K562 (cell line): ENCODE results near the gene STXBP6. TPM values are rescaled to one million over a fixed set of nuclear protein-coding genes. Genes with fewer than 3 reads are reported as not detected.

Experiments used
- ATAC-seq: fragments of 200-7000 bp; cut with Tn5 transposase; 3 replicates; pipeline ENCODE4 v1.9.1; 2020; ENCODE audit warnings: moderate library complexity
- BruUV-seq: library from RNA; stranded (reverse); fragments of 400-500 nt; replicated peaks from 2 replicates; lab custom pipeline; 2021; lab: Mats Ljungman, UMichigan
- CTCF ChIA-PET: fragments of 300-600 bp; formaldehyde crosslinking; extraction: SDS; loops from one replicate; lab custom pipeline; 2021; ENCODE audit warnings: low intra/inter-chr PET ratio; lab: Yijun Ruan, JAX
- POLR2A ChIA-PET: fragments of 300-600, 350-650 bp; sonication (Branson Sonifier 250); formaldehyde crosslinking; extraction: SDS; loops from one replicate; lab custom pipeline; 2021; ENCODE audit warnings: antibody characterized with exemption, inconsistent platforms; lab: Yijun Ruan, JAX
- DNase-seq, 4 experiments: peaks; one replicate each; pipeline versions ENCODE4 v3.0.0 to v3.0.0-alpha.2; 2011 to 2018; ENCODE audit warnings: low spot score in 3 of 4, mixed read lengths in 3 of 4; ENCODE audit errors: extremely low read depth in 1 of 4
- FAIRE-seq: peaks from 2 replicates; lab custom pipeline; 2011; peaks lifted over from hg19 to GRCh38; lab: Jason Lieb, UNC
- H2AFZ ChIP-seq: 2 replicates; pipeline ENCODE4 v1.6.0; 2011; ENCODE audit warnings: low read depth, low read length, control low read depth, inconsistent platforms
- H3K27ac ChIP-seq: fragments of 200-600 bp; 3 replicates; pipeline ENCODE4 v1.8.0; 2011; ENCODE audit warnings: low read depth, mild to moderate bottlenecking, control low read depth, inconsistent platforms, low read length, moderate library complexity, mixed read lengths; ENCODE audit errors: extremely low read depth
- H3K27me3 ChIP-seq, 2 experiments: fragments of 300-600 bp in 1 of 2; 2 replicates in 1 of 2; 3 replicates in 1 of 2; pipeline versions ENCODE4 v1.6.0 to v1.8.0; 2011; ENCODE audit warnings: inconsistent platforms in 2 of 2, low read length in 2 of 2, mild to moderate bottlenecking in 1 of 2, mixed read lengths in 1 of 2, moderate library complexity in 1 of 2; ENCODE audit not compliant: control insufficient read depth in 2 of 2, insufficient read depth in 2 of 2
- H3K36me3 ChIP-seq: fragments of 300-600 bp; 3 replicates; pipeline ENCODE4 v1.8.0; 2011; ENCODE audit warnings: mild to moderate bottlenecking, low read length, inconsistent platforms; ENCODE audit not compliant: control insufficient read depth, insufficient read depth
- H3K4me1 ChIP-seq, 2 experiments: fragments of 200-600 bp in 1 of 2; replicated peaks in 1 of 2; 2 replicates in 1 of 2; 3 replicates in 1 of 2; pipeline versions ENCODE4 v1.5.1 to v1.8.0; 2011; ENCODE audit warnings: inconsistent platforms in 2 of 2, low read length in 2 of 2, mild to moderate bottlenecking in 1 of 2, mixed read lengths in 1 of 2, moderate library complexity in 1 of 2; ENCODE audit not compliant: control insufficient read depth in 2 of 2, insufficient read depth in 2 of 2
- H3K4me2 ChIP-seq: 2 replicates; pipeline ENCODE4 v1.6.1; 2011; ENCODE audit warnings: low read length, control low read depth, inconsistent platforms, mixed read lengths; ENCODE audit not compliant: insufficient read depth
- H3K4me3 ChIP-seq: fragments of 200-600 bp; sonication (generic), shearing (Covaris generic); 2 replicates; pipeline ENCODE4 v1.5.1; 2016; ENCODE audit warnings: control low read depth, inconsistent platforms
- H3K79me2 ChIP-seq: fragments of 200-600 bp; 3 replicates; pipeline ENCODE4 v1.8.0; 2011; ENCODE audit warnings: low read length, inconsistent platforms; ENCODE audit not compliant: control insufficient read depth, insufficient read depth
- H3K9ac ChIP-seq, 2 experiments: 2 replicates each; pipeline versions ENCODE4 v1.6.0 to v1.6.1; 2011; ENCODE audit warnings: low read depth in 2 of 2, low read length in 2 of 2, control low read depth in 1 of 2, inconsistent platforms in 1 of 2, mild to moderate bottlenecking in 1 of 2, mixed read lengths in 1 of 2; ENCODE audit not compliant: insufficient read depth in 1 of 2
- H3K9me1 ChIP-seq: one replicate; pipeline ENCODE4 v1.6.0; 2011; ENCODE audit warnings: inconsistent platforms, mild to moderate bottlenecking, low read length, moderate library complexity; ENCODE audit not compliant: control insufficient read depth, insufficient read depth
- H3K9me3 ChIP-seq: replicated peaks from 2 replicates; pipeline ENCODE4 v1.5.1; 2011; ENCODE audit warnings: low read depth, low read length, inconsistent platforms; ENCODE audit not compliant: control insufficient read depth, insufficient read depth
- H4K20me1 ChIP-seq: replicated peaks from 2 replicates; pipeline ENCODE4 v1.6.1; 2011; ENCODE audit warnings: low read length, inconsistent platforms, mixed read lengths; ENCODE audit not compliant: control insufficient read depth, insufficient read depth
- ADNP ChIP-seq: fragments of 200-800 bp; sonication (Bioruptor generic); IDR thresholded peaks from 2 replicates; pipeline ENCODE4 v1.6.1; 2016; ENCODE audit warnings: missing genetic modification characterization, missing compliant biosample characterization
- ATF7 ChIP-seq: fragments of 450-650 bp; IDR thresholded peaks from 2 replicates; pipeline ENCODE4 v1.7.1; 2014; ENCODE audit warnings: mild to moderate bottlenecking, moderate library complexity
- BCOR ChIP-seq: fragments of 450-650 bp; IDR thresholded peaks from 2 replicates; pipeline ENCODE4 v1.6.1; 2016
- HMG20B ChIP-seq: fragments of 250-450 bp; sonication (Bioruptor Pico); IDR thresholded peaks from 2 replicates; pipeline ENCODE4 v1.5.0; 2021; ENCODE audit warnings: mild to moderate bottlenecking
- MCM3 ChIP-seq: fragments of 450-650 bp; IDR thresholded peaks from 2 replicates; pipeline ENCODE4 v1.6.1; 2016
- MCM7 ChIP-seq, 2 experiments: fragments of 450-650 bp; IDR thresholded peaks; 2 replicates each; pipeline ENCODE4 v1.6.1; 2016 to 2018
- PRMT5 ChIP-seq: sonication (generic); formaldehyde crosslinking; IDR thresholded peaks from 2 replicates; pipeline ENCODE4 v1.5.0; 2020; ENCODE audit warnings: missing genetic modification reagents
- SMAD2 ChIP-seq: fragments of 150-350 bp; IDR thresholded peaks from 2 replicates; pipeline ENCODE4 v1.6.1; 2014; ENCODE audit warnings: low read depth, mild to moderate bottlenecking, low read length
- SMAD3 ChIP-seq: fragments of 450-650 bp; formaldehyde crosslinking; conservative IDR thresholded peaks from 2 replicates; pipeline ENCODE4 v1.4.0; 2020; ENCODE audit warnings: mild to moderate bottlenecking
- SMARCA4 ChIP-seq: fragments of 450-650 bp; IDR thresholded peaks from 2 replicates; pipeline ENCODE4 v1.6.1; 2016
- SNRNP70 ChIP-seq: fragments of 200-400 bp; formaldehyde crosslinking; optimal IDR thresholded peaks from 2 replicates; pipeline ENCODE3; 2017; ENCODE audit warnings: low read depth, low read length
- ZNF212 ChIP-seq: fragments of 450-650 bp; formaldehyde crosslinking; IDR thresholded peaks from 2 replicates; pipeline ENCODE4 v1.4.0; 2020; ENCODE audit warnings: mild to moderate bottlenecking
- ZNF695 ChIP-seq: fragments of 450-650 bp; formaldehyde crosslinking; IDR thresholded peaks from 2 replicates; pipeline ENCODE4 v1.4.0; 2020; ENCODE audit warnings: mild to moderate bottlenecking, moderate library complexity
- WGBS: fragments of 100-300 bp; shearing (Covaris generic); methylation state at CpG from one replicate; pipeline ENCODE4 v1.1.6; 2016; ENCODE audit warnings: low coverage, mixed read lengths; ENCODE audit not compliant: insufficient coverage; ENCODE audit errors: missing lambda C conversion rate; 5-methylcytosine and 5-hydroxymethylcytosine counted together
- in situ Hi-C: fragments of 300-500 bp; cut with MboI; formaldehyde crosslinking; loops from 4 replicates; pipeline ENCODE4 v1.15.0; 2018; ENCODE audit warnings: inconsistent platforms, mixed read lengths
- intact Hi-C: fragments of 100-400 bp; cut with micrococcal nuclease; formaldehyde crosslinking; loops from 2 replicates; pipeline ENCODE4 v1.14.2; 2022
- polyA plus RNA-seq, 8 experiments: library from polyadenylated mRNA; depleted of rRNA in 4 of 8; stranded (reverse) in 5 of 8; unstranded in 3 of 8; fragments of >200 nt; fragmentation: Nextera tagmentation in 2 of 8; fragmentation: Illumina TruSeq in 1 of 8; extraction: Ambion mirVana in 2 of 8; extraction: Trizol in 1 of 8; gene quantifications; 2 replicates each; pipeline versions ENCODE4 v1.2.1 to v1.2.3, GENCODE V29; 2011 to 2014; ENCODE audit warnings: inconsistent platforms in 1 of 8, missing spikeins in 1 of 8
- total RNA-seq, 7 experiments: library from RNA; depleted of rRNA in 6 of 7; stranded (reverse); fragments of >200 nt in 6 of 7; fragmentation: Illumina TruSeq in 2 of 7; extraction: Trizol in 2 of 7; gene quantifications; 2 replicates each; pipeline versions ENCODE4 v1.2.1 to v1.2.3, GENCODE V29; 2011 to 2021; ENCODE audit warnings: low replicate concordance in 1 of 7
- TF ChIP-seq, protein P1 (sequence below), 3 experiments: IDR thresholded peaks in 2 of 3; conservative IDR thresholded peaks in 1 of 3; 2 replicates each; pipeline ENCODE4 v1.5.1; 2011 to 2012; ENCODE audit warnings: low read length in 3 of 3, mild to moderate bottlenecking in 3 of 3, control low read depth in 2 of 3, improper control_type of control experiment in 1 of 3, inconsistent platforms in 1 of 3, low read depth in 1 of 3, mixed read lengths in 1 of 3, moderate library complexity in 1 of 3; ENCODE audit not compliant: insufficient read depth in 2 of 3
- TF ChIP-seq, protein P2 (sequence below): fragments of 450-650 bp; IDR thresholded peaks from 2 replicates; pipeline ENCODE4 v1.6.1; 2016; ENCODE audit warnings: low read depth

The STXBP6 gene
- total and polyA plus RNA-seq, 9 of the 15 experiments (the other 6 are each of a cell fraction or from before 2014, with no cell fraction given), result 0.27 to 0.89 (median 0.59) TPM

DNA sequence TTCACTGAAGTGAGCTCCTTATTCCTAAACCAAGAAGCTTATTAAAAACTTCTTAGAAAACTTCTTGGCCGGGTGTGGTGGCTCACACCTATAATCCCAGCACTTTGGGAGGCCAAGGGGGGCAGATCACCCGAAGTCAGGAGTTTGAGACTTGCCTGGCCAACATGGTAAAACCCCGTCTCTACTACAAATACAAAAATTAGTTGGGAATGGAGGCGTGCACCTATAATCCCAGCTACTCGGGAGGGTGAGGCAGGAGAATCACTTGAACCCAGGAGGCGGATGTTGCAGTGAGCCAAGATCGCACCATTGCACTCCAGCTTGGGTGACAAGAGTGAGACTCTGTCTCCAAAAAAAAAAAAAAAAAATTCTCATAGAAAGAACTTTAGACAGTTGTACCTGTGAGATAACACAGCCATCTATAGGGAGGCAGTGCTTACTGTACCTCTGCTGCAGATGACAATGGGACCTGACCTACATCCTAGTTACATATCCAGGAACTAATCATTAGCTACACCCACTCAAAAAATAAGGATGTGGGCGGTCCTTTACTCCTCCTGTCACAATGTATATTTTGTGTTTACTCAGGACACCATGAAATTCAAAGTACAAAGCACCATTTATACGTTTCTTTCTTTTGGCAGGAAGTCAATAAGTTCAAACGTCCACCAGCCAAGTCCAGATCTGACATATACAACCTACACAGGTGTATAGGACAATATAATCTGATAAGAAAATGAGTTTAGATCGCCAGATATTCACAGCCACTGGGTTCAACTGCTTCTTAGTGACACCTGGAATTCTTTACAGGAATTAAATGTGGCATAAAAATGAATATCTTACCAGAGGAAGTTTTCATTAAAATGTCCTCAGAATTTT is 14.9 kb downstream of the STXBP6 start:
- Histone ChIP-seq H3K79me2 (no peaks in the 10 kb centered on the region), H2AFZ (no peak overlapping the region), H3K27ac (no peak overlapping the region), H3K4me1 (no peaks in the 10 kb centered on the region; a peak in 1 of 5 replicates), H3K9me3 (no peaks in the 10 kb centered on the region), H3K9me1 (no peaks in the 10 kb centered on the region), H3K27me3 (no peaks in the 10 kb centered on the region), H3K4me3 (no peak overlapping the region), H3K4me2 (no peak overlapping the region), H3K36me3 (no peaks in the 10 kb centered on the region), H4K20me1 (no peaks in the 10 kb centered on the region), H3K9ac (no peak overlapping the region)
- WGBS, result 4% methylated on average over 10 of the region's 11 CpGs
- DNase-seq (no peak), FAIRE-seq (no peak), ATAC-seq (no peak)
- ChIA-PET POLR2A (no interaction called here), CTCF (no interaction called here)
- intact Hi-C loops, result no loop called here
- in situ Hi-C loops, result no loop called here
- no TSS peak for BruUV-seq
- TF ChIP-seq PRMT5 (CRISPR knock-in tag), result no peak
- no peak for TF ChIP-seq ADNP (tag)
- TF ChIP-seq SNRNP70, result no peak
- no peak for TF ChIP-seq SMARCA4
- no peak for TF ChIP-seq MCM7 (IDR thresholded peaks at IDR 0.05)
- TF ChIP-seq HMG20B (CRISPR knock-in tag), result no peak
- TF ChIP-seq ZNF212 (CRISPR knock-in tag), result no peak
- no peak for TF ChIP-seq SMAD3 (CRISPR knock-in tag)
- TF ChIP-seq SMAD2, result no peak
- no peak for TF ChIP-seq MCM3
- no peak for TF ChIP-seq BCOR
- TF ChIP-seq, protein P1, sequence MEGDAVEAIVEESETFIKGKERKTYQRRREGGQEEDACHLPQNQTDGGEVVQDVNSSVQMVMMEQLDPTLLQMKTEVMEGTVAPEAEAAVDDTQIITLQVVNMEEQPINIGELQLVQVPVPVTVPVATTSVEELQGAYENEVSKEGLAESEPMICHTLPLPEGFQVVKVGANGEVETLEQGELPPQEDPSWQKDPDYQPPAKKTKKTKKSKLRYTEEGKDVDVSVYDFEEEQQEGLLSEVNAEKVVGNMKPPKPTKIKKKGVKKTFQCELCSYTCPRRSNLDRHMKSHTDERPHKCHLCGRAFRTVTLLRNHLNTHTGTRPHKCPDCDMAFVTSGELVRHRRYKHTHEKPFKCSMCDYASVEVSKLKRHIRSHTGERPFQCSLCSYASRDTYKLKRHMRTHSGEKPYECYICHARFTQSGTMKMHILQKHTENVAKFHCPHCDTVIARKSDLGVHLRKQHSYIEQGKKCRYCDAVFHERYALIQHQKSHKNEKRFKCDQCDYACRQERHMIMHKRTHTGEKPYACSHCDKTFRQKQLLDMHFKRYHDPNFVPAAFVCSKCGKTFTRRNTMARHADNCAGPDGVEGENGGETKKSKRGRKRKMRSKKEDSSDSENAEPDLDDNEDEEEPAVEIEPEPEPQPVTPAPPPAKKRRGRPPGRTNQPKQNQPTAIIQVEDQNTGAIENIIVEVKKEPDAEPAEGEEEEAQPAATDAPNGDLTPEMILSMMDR (IDR thresholded peaks at IDR 0.05 in 2 of 3, conservative IDR thresholded peaks at IDR 0.05 in 1 of 3; ENCODE audit: insufficient read depth in 2 of 3, low read depth in 1 of 3, low read length in 3 of 3), result no peak
- TF ChIP-seq ATF7, result no peak
- no peak for TF ChIP-seq ZNF695 (CRISPR knock-in tag)
- TF ChIP-seq, protein P2, sequence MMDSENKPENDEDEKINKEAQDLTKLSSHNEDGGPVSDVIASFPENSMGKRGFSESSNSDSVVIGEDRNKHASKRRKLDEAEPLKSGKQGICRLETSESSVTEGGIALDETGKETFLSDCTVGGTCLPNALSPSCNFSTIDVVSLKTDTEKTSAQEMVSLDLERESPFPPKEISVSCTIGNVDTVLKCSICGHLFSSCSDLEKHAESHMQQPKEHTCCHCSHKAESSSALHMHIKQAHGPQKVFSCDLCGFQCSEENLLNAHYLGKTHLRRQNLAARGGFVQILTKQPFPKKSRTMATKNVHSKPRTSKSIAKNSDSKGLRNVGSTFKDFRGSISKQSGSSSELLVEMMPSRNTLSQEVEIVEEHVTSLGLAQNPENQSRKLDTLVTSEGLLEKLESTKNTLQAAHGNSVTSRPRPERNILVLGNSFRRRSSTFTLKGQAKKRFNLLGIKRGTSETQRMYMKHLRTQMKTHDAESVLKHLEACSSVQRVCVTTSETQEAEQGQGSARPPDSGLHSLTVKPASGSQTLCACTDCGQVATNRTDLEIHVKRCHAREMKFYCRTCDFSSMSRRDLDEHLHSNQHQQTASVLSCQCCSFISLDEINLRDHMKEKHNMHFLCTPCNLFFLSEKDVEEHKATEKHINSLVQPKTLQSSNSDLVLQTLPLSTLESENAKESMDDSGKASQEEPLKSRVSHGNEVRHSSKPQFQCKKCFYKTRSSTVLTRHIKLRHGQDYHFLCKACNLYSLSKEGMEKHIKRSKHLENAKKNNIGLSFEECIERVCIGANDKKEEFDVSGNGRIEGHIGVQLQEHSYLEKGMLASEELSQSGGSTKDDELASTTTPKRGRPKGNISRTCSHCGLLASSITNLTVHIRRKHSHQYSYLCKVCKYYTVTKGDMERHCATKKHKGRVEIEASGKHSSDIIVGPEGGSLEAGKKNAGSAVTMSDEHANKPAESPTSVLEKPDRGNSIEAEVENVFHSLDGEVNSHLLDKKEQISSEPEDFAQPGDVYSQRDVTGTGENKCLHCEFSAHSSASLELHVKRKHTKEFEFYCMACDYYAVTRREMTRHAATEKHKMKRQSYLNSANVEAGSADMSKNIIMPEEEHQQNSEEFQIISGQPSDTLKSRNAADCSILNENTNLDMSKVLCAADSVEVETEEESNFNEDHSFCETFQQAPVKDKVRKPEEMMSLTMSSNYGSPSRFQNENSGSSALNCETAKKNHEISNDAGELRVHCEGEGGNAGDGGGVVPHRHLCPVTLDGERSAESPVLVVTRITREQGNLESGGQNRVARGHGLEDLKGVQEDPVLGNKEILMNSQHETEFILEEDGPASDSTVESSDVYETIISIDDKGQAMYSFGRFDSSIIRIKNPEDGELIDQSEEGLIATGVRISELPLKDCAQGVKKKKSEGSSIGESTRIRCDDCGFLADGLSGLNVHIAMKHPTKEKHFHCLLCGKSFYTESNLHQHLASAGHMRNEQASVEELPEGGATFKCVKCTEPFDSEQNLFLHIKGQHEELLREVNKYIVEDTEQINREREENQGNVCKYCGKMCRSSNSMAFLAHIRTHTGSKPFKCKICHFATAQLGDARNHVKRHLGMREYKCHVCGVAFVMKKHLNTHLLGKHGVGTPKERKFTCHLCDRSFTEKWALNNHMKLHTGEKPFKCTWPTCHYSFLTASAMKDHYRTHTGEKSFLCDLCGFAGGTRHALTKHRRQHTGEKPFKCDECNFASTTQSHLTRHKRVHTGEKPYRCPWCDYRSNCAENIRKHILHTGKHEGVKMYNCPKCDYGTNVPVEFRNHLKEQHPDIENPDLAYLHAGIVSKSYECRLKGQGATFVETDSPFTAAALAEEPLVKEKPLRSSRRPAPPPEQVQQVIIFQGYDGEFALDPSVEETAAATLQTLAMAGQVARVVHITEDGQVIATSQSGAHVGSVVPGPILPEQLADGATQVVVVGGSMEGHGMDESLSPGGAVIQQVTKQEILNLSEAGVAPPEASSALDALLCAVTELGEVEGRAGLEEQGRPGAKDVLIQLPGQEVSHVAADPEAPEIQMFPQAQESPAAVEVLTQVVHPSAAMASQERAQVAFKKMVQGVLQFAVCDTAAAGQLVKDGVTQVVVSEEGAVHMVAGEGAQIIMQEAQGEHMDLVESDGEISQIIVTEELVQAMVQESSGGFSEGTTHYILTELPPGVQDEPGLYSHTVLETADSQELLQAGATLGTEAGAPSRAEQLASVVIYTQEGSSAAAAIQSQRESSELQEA, result no peak
